Islet of Langerhans (tissue), 1 donor: ENCODE data around the gene PALD1.

Experiments used
- FAIRE-seq: peaks from one replicate; lab custom pipeline; 2011; peaks lifted over from hg19 to GRCh38; lab: Jason Lieb, UNC

PALD1 gene

DNA sequence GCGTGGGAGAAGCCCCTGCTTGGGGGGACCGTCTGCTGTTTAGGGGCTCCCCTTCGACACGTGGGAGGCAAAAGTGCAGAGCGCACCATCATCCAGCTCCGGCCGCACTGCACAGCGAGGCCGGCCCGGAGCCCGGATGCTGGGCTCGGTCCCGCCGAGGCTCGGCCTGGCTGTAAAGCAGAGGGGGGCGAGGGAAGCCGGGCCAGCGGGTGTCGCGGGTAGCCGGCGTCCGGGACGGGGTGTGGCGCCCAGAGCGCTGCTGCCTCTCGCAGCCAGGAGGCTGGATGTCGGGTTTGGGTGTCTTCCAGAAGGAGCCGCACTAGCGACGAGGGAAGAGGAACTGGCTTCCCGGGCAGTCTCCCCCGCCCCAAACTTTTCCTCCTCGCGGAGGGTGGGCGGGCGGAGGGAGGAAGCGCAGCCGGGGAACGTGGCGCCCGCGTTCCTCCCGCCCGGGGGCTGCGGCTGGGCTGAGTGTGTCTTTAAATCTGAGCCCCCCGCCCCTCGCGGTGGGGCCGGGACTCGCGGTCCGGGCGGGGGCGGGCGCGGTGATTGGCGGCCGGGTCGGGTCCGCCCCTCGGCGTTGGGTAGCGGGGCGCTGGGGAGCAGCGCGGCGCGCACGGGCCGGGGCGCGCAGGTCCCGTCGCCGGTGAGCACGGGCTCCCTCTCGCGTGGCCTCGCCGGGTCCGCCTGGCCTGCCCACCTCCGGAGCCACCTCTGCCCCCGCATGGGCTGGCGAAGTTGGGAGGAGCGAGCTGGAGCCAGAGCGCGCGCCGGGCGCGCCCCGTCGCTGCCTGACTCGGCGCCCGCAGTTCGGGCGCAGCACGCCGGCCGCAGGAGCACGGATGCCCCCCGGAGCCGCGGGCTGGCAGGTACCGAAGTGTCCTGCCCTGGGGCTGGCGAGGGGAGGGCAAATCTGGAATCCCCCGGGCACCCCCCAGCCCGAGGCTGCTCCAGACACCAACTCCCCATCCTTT is at the start of gene PALD1:
Gene PALD1 (plus strand): TSS at position 577 of the 974 bp plus-strand sequence. CDS start 47,185 bp downstream, outside the sequence.
- no peak for FAIRE-seq

DNA sequence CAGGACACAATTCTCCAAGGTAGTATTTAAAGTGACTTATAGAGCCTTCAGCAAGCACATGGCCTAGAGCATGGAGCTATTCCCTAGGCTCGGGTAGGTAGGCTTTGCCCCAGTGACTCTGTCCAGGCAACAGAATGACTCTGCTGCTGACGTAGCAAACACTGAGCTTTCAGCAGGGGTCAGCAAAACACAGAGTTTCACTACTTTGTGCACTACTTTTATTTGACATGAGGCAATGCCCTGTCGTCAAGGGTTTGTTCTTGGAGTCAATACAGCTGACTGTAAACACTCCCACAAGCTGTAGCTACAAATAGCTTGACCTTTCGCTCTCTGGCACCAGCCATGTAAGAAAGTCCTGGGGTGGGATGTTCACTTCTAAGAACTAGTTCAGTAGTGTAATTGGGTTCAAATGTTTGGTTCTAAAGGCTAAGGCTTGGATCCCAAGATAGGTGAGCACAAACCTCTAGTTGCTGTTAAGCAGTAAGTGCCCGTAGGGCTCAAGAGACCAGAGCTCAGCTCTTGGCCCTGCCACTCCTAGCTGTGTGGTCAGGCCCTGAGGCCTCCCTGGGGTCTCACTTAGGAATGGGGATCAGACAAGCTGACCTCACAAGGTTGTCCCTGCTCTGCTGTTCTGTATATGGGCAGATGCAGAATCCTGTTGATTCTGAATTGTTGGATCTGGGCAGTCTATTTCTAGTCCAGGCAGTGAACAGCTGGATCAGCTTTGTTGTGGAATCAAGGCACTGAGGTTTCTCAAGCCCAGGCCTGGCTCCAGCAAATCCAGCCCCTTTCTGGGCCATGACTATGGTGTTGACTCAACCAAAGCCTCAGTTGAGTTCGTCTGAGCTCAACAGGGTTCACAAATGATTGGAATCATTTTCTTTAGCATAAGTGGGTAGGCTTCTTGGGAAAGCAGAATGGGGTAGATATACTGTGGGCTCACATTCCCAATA is 47.8 kb upstream of the PALD1 start:
- no peak for FAIRE-seq

DNA sequence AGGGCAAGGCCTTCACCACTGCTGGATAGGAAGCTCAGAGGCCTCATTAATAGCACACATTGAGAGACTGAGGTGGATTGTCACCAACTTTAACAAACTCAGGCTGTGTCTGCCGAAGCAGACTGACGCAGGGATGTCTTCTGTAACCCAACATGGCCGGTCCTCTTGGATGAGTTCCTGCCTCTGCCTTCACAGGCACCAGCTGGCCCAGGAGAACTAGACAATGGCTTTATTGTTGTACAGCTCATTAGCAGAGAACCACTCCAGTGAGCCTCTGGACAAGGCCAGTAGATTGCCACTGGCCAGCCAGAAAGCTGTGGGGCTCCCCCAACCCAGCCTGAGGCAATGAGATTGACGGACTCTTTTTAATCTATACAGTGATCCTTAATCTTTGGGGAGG is 46.5 kb upstream of the PALD1 start:
- FAIRE-seq = no peak

DNA sequence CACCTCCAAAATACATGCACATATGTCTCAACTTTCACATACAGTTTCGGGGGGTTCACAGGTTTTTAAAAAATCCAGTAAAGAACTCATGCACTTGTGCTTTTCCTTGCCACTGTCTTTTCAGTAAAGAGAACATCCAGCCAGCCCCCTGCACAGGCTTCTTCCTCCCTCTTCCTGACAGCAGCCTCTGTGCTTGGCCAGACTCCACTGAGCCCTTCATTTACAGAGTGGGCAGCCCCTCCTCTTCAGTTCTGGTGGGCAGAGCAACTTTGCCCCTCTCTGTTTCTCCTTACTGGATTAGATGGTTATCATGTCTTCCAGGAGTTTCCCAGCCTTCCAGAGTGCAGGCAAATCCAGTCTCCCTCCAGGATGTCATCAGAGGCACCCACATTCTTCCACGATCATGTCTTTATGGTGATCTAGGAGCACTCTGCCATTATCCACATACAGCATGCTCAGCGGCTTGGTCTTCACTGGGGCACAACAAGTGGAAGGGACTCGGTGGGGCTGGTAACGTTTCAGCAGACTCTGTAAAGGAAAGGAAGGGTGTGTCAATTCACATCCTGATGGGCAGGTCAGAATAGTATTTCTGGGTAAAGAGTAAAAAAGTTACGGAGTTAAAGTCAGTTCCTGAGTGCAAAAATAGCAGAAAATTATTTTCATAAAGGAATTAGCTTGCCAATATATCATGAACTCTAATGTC is 45.9 kb upstream of the PALD1 start:
- no peak for FAIRE-seq

DNA sequence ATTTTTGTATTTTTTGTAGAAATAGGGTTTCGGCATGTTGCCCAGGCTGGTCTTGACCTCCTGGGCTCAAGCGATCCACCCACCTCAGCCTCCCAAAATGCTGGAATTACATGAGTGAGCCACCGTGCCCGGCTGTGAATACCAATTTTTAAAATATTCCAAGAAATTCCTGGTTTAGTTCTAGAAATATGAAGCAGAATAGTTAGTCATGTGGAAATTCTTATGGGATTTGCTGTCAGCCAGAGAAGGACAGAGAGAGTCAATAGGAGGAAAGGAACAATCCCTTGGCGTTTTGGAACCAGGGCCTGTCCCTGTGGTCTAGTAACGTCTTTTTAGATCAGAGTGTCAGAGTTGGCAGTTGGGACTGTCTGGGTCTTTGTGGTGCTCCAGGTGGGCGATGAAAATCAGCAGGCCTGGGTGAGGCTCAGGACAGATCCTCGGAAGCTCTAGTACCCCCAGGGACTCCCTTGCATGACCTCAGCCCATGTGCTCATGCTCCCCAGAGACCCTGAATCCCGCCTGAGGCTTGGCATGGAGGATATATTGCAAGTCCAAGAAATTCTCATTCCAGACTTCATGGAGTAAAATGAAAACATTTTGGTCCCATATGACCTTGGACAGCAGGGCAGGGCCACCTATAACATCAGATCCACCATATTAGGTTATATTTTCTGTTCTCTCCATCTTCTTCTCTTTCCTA is 44.8 kb upstream of the PALD1 start:
- no peak for FAIRE-seq

DNA sequence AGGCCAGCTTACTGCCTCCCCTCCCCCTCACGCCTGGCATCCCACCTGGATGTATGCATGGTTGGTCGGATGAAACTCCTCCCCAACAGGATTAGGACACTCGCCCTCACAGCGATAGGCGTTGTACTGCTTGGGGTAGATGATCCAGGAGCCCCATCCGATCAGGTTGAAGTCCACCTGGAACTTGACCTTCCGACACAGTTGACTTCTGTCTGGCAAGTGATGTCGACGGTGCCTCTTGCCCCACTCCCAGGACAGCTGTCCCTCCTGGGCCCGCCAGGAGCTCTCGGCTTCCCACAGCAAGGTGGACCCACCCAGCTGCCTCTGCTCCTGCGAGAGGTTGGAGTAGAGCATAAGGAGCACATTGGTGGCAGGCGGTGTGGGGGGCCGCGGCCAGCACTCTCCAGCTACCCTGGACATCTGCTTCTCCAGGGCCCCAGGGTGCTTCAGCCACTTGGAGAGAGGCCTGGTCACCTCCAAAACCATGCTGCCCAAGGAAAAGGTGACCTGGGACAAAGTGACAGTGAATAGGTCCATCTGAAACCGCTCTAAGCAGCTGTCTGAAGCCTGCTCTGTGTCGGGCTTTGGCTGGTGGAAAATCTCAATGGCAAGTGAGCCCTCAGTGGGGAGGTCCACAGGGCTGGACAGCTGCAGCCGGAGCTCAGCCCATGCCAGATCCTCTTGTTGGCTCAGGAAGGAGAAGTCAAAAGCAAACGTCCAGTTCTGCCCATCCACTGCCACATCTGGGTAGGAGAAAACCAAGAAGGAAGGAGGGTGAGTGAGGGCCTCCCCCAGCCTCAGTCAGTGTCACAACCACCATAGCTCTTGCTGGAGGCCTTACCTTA is 43.1 kb upstream of the PALD1 start:
- no peak for FAIRE-seq

DNA sequence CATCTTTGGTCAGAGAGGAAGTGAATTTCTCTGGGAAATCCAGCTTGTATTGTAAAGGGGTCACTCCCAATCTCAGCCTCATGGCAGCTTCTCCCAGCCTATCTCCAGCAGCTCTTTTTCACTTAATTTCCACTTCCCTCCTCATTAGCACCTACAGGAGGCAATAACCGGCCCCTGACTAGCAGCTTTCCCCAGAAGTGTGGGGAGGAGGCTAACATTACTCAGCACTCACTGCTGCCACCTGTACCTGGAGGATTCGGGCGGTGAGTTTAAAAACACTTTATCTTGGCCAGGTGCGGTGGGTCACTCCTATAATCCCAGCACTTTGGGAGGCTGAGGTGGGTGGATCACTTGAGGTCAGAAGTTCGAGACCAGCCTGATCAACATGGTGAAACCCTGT is 40.8 kb upstream of the PALD1 start:
- no peak for FAIRE-seq

DNA sequence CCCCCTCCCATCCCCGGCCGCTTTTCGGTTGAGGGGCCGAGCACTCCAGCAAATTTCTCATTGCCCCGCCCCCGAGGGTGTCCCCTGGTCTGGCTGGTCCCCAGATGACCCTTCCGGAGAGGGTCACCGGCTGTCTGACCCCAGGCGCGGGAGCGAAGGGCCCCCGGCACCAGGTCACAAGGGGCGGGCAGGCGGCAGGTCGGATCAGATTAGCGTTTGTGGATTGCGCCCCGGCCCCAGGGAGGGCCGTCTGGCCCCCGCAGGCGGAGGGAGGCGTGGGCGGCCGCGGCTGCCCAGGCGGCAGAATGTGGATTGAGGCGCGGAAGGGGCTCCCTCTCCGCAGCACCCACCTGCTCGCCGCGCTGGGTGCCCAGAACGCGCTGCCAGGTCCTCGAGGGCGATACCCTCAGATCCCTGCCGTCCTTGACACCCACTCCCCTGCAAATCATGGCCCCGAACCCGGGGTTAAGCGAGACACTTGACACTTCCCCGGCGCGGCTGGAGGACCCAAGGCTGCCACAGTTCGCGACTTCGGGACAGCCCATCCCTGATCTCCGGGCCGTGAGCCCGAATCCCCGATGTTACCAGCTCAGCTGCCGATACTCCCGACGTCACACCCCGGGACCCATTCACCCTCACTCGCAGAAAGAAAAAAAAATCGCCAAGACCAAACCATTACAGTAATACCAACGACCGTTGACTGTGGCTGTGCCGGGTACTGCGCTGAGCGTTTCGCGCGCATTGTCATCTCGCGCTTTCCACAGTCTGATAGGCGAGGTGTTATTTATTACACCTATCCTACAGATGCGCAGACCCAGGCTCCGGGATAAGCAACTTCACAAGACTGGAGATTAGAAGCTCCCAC is 38.0 kb upstream of the PALD1 start:
- FAIRE-seq = no peak

DNA sequence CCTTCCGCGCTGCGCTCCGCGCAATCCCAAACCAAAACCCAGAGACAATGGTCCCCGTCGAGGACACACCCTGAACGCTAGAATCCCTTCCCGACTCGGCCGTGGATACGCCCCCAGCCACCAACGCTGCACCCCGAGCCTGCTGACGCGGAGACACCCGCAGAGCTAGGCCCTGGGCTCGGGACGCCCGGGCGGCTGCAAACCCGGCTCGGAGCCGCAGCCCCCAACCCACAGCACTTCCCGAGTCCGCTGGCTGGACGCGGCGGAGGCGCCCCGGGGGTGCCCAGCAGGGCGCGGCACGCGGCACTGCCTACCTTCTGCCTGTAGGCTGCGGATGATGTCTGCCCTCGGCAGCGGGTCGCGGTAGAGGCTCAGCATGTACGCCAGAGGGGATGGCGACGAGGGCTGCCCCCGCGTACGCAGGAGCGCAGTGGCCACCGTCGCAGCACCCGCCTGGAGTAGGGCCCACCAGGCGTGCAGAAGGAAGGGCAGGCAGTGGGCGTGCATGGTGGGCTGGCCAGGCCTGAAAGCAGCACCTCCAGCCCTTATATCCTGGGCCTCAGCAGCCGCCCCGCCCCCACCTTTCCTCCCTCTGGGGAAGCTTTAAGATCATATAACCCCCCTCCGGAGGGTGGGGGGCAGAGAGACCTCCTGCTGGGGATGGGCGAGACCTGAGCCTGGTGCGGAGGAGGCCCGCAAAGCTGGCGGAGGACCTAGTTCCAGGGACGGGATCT is 37.2 kb upstream of the PALD1 start, which contains the start of gene NODAL:
Gene NODAL (minus strand): TSS at position 521 of the 734 bp plus-strand sequence. CDS start 14 bp downstream, at position 507.
- no peak for FAIRE-seq

DNA sequence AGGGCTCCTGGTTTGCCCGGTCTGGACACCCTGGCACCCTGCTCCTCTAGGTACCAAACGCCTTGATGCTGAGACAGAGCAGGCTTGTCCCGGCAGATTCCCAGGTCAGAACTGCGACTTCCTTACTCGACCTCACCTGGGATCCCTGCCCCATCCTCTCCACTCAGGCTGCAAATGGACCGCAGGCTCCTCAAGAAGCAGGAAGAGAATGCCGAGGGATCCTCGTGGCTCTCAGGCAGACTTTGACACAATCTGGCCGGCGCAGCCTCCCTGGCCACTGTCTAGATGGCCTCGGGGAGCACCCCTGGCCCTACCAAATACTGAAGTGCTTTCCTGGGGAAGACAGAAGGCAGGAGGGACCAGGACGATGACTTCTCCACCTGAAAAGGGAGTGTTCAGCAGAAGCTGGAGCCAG is 36.7 kb upstream of the PALD1 start:
- no peak for FAIRE-seq

DNA sequence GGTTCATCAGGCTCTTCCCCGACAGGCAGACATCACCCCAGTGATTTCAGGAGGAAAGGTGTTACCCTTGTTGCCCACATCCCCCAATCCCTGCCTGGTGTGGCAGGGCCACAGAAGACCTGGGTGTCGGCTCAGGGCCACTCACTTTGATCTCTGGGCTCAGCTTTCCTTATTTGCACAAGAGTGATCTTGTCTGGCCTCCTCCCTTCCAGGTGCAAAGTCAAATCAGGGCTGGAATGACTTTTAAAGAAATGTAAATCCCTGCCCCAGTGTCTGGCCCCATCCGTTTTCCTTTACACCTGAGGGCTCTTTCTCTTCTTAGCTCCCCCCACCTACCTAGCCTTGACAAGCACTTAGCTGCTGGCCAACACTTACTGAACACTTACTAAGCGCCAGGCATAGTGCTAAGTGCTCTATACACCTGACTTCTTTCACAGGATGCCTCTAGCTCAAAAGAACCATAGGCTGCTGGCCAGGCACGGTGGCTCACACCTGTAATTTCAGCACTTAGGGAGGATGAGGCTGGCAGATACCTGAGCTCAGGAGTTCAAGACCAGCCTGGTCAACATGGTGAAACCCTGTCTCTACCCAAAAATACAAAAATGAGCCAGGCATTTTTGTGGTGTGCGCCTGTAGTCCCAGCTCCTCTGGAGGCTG is 36.1 kb upstream of the PALD1 start:
- no peak for FAIRE-seq

DNA sequence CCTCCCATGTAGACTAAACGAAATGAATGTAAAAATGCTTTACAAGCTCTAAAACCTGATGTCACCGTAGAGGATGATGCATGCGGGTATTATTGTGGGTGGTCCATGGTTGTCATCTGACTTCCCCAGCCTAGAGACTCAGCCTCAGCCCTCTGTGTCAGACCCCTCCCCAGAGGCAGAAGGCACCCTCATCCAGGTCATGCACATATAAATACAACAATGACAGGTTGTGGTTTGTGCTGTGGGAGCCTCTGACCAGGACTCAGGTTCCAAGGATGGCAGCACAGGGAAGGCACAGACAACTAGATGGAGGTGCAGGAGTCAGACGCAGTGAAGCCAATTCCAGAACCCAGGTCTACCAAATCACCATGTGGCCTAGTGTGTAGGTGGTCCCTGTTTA is 33.8 kb upstream of the PALD1 start:
- FAIRE-seq = no peak

DNA sequence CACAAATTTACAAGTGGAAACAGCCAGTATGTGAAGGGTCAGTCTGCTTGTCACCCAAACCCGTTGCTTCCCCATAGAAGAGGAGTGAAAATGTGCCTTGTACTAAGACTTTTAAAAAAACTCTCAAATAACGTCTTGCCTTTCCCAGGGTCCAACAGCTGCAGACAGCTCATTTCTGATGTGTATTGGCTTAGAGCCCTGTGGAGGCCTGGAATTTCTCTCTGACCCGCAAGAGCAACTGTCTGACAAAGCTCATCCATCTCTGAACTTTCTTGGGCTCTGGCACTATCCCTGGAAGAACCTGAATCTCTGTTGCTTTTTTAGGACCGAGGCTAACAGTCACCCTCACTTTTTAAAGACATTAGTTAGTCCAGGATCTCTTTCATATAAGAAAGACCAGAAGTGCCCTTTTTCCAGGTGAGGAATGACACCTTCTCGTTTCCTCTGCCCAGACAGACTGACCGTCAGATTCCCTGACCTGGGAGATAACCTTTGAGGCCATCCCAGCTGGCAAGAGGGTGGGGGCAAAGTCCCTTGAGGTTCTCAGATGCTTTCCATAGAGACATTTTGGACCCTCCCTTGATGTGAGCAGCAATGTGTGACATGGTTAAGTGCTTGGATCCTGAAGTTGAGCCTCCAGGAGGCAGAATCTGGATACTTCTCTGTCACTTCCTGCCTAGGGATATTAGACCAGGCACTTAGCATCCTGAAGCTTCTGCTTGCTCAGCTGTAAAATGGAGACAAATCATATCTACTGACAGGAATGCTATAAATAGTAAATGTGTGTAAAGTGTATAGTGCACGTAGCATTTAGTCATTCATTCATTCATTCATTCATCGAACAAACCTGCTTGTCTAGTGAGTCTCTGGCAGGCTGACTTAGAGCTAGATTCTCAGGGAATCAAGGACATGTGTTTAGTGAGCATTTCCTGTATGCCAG is 32.6 kb upstream of the PALD1 start:
- no peak for FAIRE-seq

DNA sequence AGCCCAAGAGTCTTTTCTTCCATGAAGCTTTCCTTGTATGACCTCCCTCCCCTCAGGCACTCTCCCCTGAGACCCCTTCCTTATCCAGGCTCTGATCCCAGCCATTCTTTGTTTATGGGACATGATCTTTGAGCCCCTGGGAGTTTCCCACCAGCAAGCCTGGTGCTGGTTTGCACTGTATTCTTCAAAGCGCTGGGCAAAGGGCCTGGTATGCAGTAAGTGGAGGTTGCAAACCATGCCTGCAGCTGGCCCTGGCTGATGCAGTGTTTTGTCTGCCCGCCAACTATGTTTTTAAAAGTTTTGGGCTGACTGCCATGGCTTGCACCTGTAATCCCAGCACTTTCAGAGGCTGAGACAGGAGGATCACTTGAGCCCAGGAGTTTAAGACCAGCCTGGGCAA is 30.3 kb upstream of the PALD1 start:
- FAIRE-seq = no peak

DNA sequence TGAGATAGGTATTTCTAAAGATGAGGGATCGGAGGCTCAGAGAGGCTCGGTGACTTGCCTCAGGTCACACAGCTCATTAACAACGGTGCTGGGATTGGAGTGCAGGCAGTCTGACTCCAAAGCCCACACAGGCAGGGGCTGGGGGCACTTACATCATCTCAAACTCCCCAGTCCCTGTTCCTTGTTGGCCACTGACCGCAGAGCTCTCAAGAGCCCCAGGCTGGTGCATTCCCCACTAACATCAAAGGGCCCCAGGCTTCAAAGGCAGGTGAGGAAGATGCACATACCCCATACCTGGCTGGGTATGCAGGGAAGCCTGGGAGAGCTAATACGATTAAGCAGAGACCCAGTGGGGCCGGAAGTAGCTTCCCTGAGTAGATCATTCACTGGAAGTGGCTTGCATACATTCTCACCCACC is 23.3 kb upstream of the PALD1 start:
- FAIRE-seq = no peak

DNA sequence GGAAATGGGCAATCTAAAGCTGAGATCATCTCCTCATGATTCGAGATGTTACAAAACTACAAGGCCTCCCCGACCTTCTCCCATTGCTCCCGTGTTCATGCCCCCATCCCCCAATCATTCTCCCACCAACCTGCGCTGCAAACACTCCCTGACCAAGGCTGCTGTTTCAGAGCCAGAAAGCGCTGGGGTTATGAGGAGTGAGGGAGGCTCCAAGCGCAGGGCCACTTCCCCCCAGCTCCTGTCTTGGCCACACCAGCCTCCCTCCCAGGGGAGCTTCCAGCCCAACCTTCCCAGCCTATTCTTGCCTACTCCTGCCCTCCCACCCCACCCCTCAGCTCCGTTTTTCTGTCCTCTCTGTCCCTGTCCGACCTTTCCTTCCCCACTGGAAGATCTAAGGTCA is 22.4 kb upstream of the PALD1 start:
- FAIRE-seq = no peak

DNA sequence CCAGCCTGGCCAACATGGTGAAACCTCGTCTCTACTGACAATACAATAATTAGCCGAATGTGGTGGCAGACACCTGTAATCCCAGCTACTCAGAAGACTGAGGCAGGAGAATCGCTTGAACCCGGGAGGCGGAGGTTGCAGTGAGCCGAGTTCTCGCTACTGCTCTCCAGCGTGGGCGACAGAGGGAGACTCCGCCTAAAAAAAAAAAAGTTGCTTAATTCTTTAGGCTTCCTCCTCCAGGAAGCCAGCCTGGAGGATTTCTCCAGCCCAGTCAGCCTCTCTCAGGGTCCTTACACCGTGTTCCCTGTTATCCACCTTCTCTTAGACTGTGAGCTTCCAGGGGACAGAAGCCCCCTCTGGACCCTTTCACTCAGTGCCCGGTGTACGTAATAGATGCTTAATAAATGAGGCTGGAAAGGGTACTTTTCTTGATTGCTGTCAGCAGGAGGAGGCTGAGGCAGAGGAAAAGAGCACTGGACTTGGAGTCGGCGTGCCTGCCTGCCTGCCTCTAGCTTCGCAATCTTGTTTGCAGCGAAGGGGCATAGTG is 20.7 kb upstream of the PALD1 start:
- FAIRE-seq = no peak
